ENCODE data around the gene RALGAPB.

- TF ChIP-seq, protein P1, sequence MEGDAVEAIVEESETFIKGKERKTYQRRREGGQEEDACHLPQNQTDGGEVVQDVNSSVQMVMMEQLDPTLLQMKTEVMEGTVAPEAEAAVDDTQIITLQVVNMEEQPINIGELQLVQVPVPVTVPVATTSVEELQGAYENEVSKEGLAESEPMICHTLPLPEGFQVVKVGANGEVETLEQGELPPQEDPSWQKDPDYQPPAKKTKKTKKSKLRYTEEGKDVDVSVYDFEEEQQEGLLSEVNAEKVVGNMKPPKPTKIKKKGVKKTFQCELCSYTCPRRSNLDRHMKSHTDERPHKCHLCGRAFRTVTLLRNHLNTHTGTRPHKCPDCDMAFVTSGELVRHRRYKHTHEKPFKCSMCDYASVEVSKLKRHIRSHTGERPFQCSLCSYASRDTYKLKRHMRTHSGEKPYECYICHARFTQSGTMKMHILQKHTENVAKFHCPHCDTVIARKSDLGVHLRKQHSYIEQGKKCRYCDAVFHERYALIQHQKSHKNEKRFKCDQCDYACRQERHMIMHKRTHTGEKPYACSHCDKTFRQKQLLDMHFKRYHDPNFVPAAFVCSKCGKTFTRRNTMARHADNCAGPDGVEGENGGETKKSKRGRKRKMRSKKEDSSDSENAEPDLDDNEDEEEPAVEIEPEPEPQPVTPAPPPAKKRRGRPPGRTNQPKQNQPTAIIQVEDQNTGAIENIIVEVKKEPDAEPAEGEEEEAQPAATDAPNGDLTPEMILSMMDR (IDR thresholded peaks at IDR 0.05): no peak
- TF ChIP-seq POLR2A (IDR thresholded peaks at IDR 0.05): no peak
Observed at GRCh38 chr20:38485041-38485440, 12.4 kb downstream of the RALGAPB start.
